Suprapubic skin (tissue), 3 donors: Measurements from ENCODE around the gene MFSD12.

ENCODE experiments used
- CTCF ChIP-seq, 2 donors: fragments of 200-600 bp in 1 of 2; fragments of 450-650 bp in 1 of 2; sonication (generic) in 1 of 2; IDR thresholded peaks; one replicate each; pipeline ENCODE4 v1.5.1; 2016 to 2019; ENCODE audit warnings: antibody characterized with exemption in 2 of 2, mild to moderate bottlenecking in 1 of 2, moderate library complexity in 1 of 2
- POLR2A ChIP-seq, 2 donors: fragments of 450-650 bp; IDR thresholded peaks; one replicate each; pipeline ENCODE4 v1.6.1; 2017; ENCODE audit warnings: antibody characterized with exemption in 2 of 2, mild to moderate bottlenecking in 2 of 2, moderate library complexity in 2 of 2

- TF ChIP-seq POLR2A (IDR thresholded peaks at IDR 0.05): no peak
- no peak for TF ChIP-seq CTCF (IDR thresholded peaks at IDR 0.05)
Observed at GRCh38 chr19:3606690-3607289, 49.4 kb upstream of the MFSD12 start, which contains the start of gene TBXA2R.
